ENCODE data around the gene ZBTB20.

The ZBTB20 gene

GRCh38 chr3:115019900-115020299 is 127.2 kb downstream of the ZBTB20 start:
- no peaks in the 10 kb centered on the region for H3K9me3 ChIP-seq (ENCODE audit: control insufficient read depth, low read length)
- H3K27ac ChIP-seq (ENCODE audit: low read depth, low read length, severe bottlenecking) = no peak overlapping the region
- H3K4me3 ChIP-seq (ENCODE audit: extremely low read depth, insufficient read depth, low read length, poor library complexity, severe bottlenecking) = no peak overlapping the region
- no peaks in the 10 kb centered on the region for H3K36me3 ChIP-seq (ENCODE audit: control insufficient read depth, insufficient read depth, low read length)
- H3K4me1 ChIP-seq (ENCODE audit: control insufficient read depth, insufficient read depth, low read length, poor library complexity, severe bottlenecking) = no peaks in the 10 kb centered on the region
- WGBS, 2 experiments (ENCODE audit: insufficient coverage in 2 of 2) = 100% methylated on average over 1 of the region's 1 CpG; no CpG with 5 or more reads in 1 of the 2 experiments

- WGBS, 2 experiments (ENCODE audit: insufficient coverage in 2 of 2) = 80% methylated on average over 1 of the region's 2 CpGs; no CpG with 5 or more reads in 1 of the 2 experiments
- H3K36me3 ChIP-seq (ENCODE audit: control insufficient read depth, insufficient read depth, low read length) = no peaks in the 10 kb centered on the region
- H3K9me3 ChIP-seq (ENCODE audit: control insufficient read depth, low read length) = no peaks in the 10 kb centered on the region
- no peak overlapping the region for H3K4me3 ChIP-seq (ENCODE audit: extremely low read depth, insufficient read depth, low read length, poor library complexity, severe bottlenecking)
- no peak overlapping the region for H3K27ac ChIP-seq (ENCODE audit: low read depth, low read length, severe bottlenecking)
- no peaks in the 10 kb centered on the region for H3K4me1 ChIP-seq (ENCODE audit: control insufficient read depth, insufficient read depth, low read length, poor library complexity, severe bottlenecking)
Observed at GRCh38 chr3:115018694-115019093, 128.4 kb downstream of the ZBTB20 start.

GRCh38 chr3:115007966-115008365 is 139.1 kb downstream of the ZBTB20 start:
- no peaks in the 10 kb centered on the region for H3K9me3 ChIP-seq (ENCODE audit: control insufficient read depth, low read length)
- H3K27ac ChIP-seq (ENCODE audit: low read depth, low read length, severe bottlenecking) = no peak overlapping the region
- no peak overlapping the region for H3K4me3 ChIP-seq (ENCODE audit: extremely low read depth, insufficient read depth, low read length, poor library complexity, severe bottlenecking)
- H3K36me3 ChIP-seq (ENCODE audit: control insufficient read depth, insufficient read depth, low read length) = no peaks in the 10 kb centered on the region
- 100% methylated on average over 1 of the region's 1 CpG; no CpG with 5 or more reads in 1 of the 2 experiments for WGBS, 2 experiments (ENCODE audit: insufficient coverage in 2 of 2)
- no peaks in the 10 kb centered on the region for H3K4me1 ChIP-seq (ENCODE audit: control insufficient read depth, insufficient read depth, low read length, poor library complexity, severe bottlenecking)

GRCh38 chr3:115004201-115005140 is 142.6 kb downstream of the ZBTB20 start:
- Histone ChIP-seq H3K4me3 (ENCODE audit: extremely low read depth, insufficient read depth, low read length, poor library complexity, severe bottlenecking) (no peak overlapping the region), H3K4me1 (ENCODE audit: control insufficient read depth, insufficient read depth, low read length, poor library complexity, severe bottlenecking) (no peaks in the 10 kb centered on the region), H3K9me3 (ENCODE audit: control insufficient read depth, low read length) (no peaks in the 10 kb centered on the region), H3K36me3 (ENCODE audit: control insufficient read depth, insufficient read depth, low read length) (no peaks in the 10 kb centered on the region), H3K27ac (ENCODE audit: low read depth, low read length, severe bottlenecking) (no peak overlapping the region)
- no CpG with 5 or more reads among the region's 2 CpGs for WGBS, 2 experiments (ENCODE audit: insufficient coverage in 2 of 2)

- no peaks in the 10 kb centered on the region for H3K4me1 ChIP-seq (ENCODE audit: control insufficient read depth, insufficient read depth, low read length, poor library complexity, severe bottlenecking)
- H3K9me3 ChIP-seq (ENCODE audit: control insufficient read depth, low read length) = no peaks in the 10 kb centered on the region
- no CpG with 5 or more reads among the region's 2 CpGs for WGBS, 2 experiments (ENCODE audit: insufficient coverage in 2 of 2)
- no peak overlapping the region for H3K4me3 ChIP-seq (ENCODE audit: extremely low read depth, insufficient read depth, low read length, poor library complexity, severe bottlenecking)
- H3K27ac ChIP-seq (ENCODE audit: low read depth, low read length, severe bottlenecking) = no peak overlapping the region
- no peaks in the 10 kb centered on the region for H3K36me3 ChIP-seq (ENCODE audit: control insufficient read depth, insufficient read depth, low read length)
Observed at GRCh38 chr3:114998971-114999579, 148.0 kb downstream of the ZBTB20 start.

- Histone ChIP-seq H3K9me3 (ENCODE audit: control insufficient read depth, low read length) (no peaks in the 10 kb centered on the region), H3K4me1 (ENCODE audit: control insufficient read depth, insufficient read depth, low read length, poor library complexity, severe bottlenecking) (no peaks in the 10 kb centered on the region), H3K4me3 (ENCODE audit: extremely low read depth, insufficient read depth, low read length, poor library complexity, severe bottlenecking) (no peak overlapping the region), H3K36me3 (ENCODE audit: control insufficient read depth, insufficient read depth, low read length) (no peaks in the 10 kb centered on the region), H3K27ac (ENCODE audit: low read depth, low read length, severe bottlenecking) (no peak overlapping the region)
- WGBS, 2 experiments (ENCODE audit: insufficient coverage in 2 of 2) = 100% methylated on average over 2 of the region's 6 CpGs; no CpG with 5 or more reads in 1 of the 2 experiments
Observed at GRCh38 chr3:114994554-114995341, 152.3 kb downstream of the ZBTB20 start.

GRCh38 chr3:114985776-114986175 is 161.3 kb downstream of the ZBTB20 start:
- Histone ChIP-seq H3K27ac (ENCODE audit: low read depth, low read length, severe bottlenecking) (no peak overlapping the region), H3K9me3 (ENCODE audit: control insufficient read depth, low read length) (no peaks in the 10 kb centered on the region), H3K4me1 (ENCODE audit: control insufficient read depth, insufficient read depth, low read length, poor library complexity, severe bottlenecking) (no peaks in the 10 kb centered on the region), H3K36me3 (ENCODE audit: control insufficient read depth, insufficient read depth, low read length) (no peaks in the 10 kb centered on the region), H3K4me3 (ENCODE audit: extremely low read depth, insufficient read depth, low read length, poor library complexity, severe bottlenecking) (no peak overlapping the region)
- 83% methylated on average over 1 of the region's 1 CpG; no CpG with 5 or more reads in 1 of the 2 experiments for WGBS, 2 experiments (ENCODE audit: insufficient coverage in 2 of 2)

- H3K36me3 ChIP-seq (ENCODE audit: control insufficient read depth, insufficient read depth, low read length) = no peaks in the 10 kb centered on the region
- no peak overlapping the region for H3K4me3 ChIP-seq (ENCODE audit: extremely low read depth, insufficient read depth, low read length, poor library complexity, severe bottlenecking)
- no peak overlapping the region for H3K27ac ChIP-seq (ENCODE audit: low read depth, low read length, severe bottlenecking)
- H3K9me3 ChIP-seq (ENCODE audit: control insufficient read depth, low read length) = no peaks in the 10 kb centered on the region
- H3K4me1 ChIP-seq (ENCODE audit: control insufficient read depth, insufficient read depth, low read length, poor library complexity, severe bottlenecking) = no peaks in the 10 kb centered on the region
- 60% methylated on average over 1 of the region's 6 CpGs; no CpG with 5 or more reads in 1 of the 2 experiments for WGBS, 2 experiments (ENCODE audit: insufficient coverage in 2 of 2)
Observed at GRCh38 chr3:114983248-114983647, 163.8 kb downstream of the ZBTB20 start.

- Histone ChIP-seq H3K27ac (ENCODE audit: low read depth, low read length, severe bottlenecking) (no peak overlapping the region), H3K4me1 (ENCODE audit: control insufficient read depth, insufficient read depth, low read length, poor library complexity, severe bottlenecking) (no peaks in the 10 kb centered on the region), H3K36me3 (ENCODE audit: control insufficient read depth, insufficient read depth, low read length) (no peaks in the 10 kb centered on the region), H3K9me3 (ENCODE audit: control insufficient read depth, low read length) (no peaks in the 10 kb centered on the region), H3K4me3 (ENCODE audit: extremely low read depth, insufficient read depth, low read length, poor library complexity, severe bottlenecking) (no peak overlapping the region)
- WGBS, 2 experiments (ENCODE audit: insufficient coverage in 2 of 2) = no CpG with 5 or more reads among the region's 3 CpGs
Observed at GRCh38 chr3:114974387-114974786, 172.7 kb downstream of the ZBTB20 start.

GRCh38 chr3:114973536-114973935 is 173.6 kb downstream of the ZBTB20 start:
- Histone ChIP-seq H3K36me3 (ENCODE audit: control insufficient read depth, insufficient read depth, low read length) (no peaks in the 10 kb centered on the region), H3K4me1 (ENCODE audit: control insufficient read depth, insufficient read depth, low read length, poor library complexity, severe bottlenecking) (no peaks in the 10 kb centered on the region), H3K27ac (ENCODE audit: low read depth, low read length, severe bottlenecking) (no peak overlapping the region), H3K9me3 (ENCODE audit: control insufficient read depth, low read length) (no peaks in the 10 kb centered on the region), H3K4me3 (ENCODE audit: extremely low read depth, insufficient read depth, low read length, poor library complexity, severe bottlenecking) (no peak overlapping the region)
- WGBS, 2 experiments (ENCODE audit: insufficient coverage in 2 of 2) = no CpG with 5 or more reads among the region's 3 CpGs
